SJSA1 (cell line): ENCODE results near the gene DYNLT2B. TPM values are rescaled to one million over a fixed set of nuclear protein-coding genes. Genes with fewer than 3 reads are reported as not detected.
A peak's percentile ranks its signal among the peaks of the same experiment; 100 is the strongest.

Experiments
- DNase-seq, 2 experiments: peaks; one replicate each; pipeline ENCODE4 v3.0.0-alpha.2; 2015 to 2020; ENCODE audit warnings: low spot score in 2 of 2, low read depth in 1 of 2
- H3K27ac ChIP-seq: fragments of 250-450 bp; sonication (Bioruptor Pico); 2 replicates; pipeline ENCODE4 v1.5.1; 2020; ENCODE audit warnings: mild to moderate bottlenecking, moderate library complexity
- H3K27me3 ChIP-seq: fragments of 250-450 bp; sonication (Bioruptor Pico); replicated peaks from 2 replicates; pipeline ENCODE4 v1.5.1; 2020; ENCODE audit warnings: mild to moderate bottlenecking, moderate library complexity
- H3K36me3 ChIP-seq: fragments of 250-450 bp; sonication (Bioruptor Pico); 2 replicates; pipeline ENCODE4 v1.5.1; 2020; ENCODE audit warnings: mild to moderate bottlenecking
- H3K4me1 ChIP-seq: fragments of 250-450 bp; sonication (Bioruptor Pico); replicated peaks from 2 replicates; pipeline ENCODE4 v1.6.1; 2021; ENCODE audit warnings: mild to moderate bottlenecking
- H3K4me3 ChIP-seq: fragments of 250-450 bp; sonication (Bioruptor Pico); 2 replicates; pipeline ENCODE4 v1.5.1; 2020; ENCODE audit warnings: mild to moderate bottlenecking
- H3K9me3 ChIP-seq: fragments of 250-450 bp; sonication (Bioruptor Pico); replicated peaks from 2 replicates; pipeline ENCODE4 v1.5.1; 2020; ENCODE audit warnings: mild to moderate bottlenecking
- total RNA-seq: library from RNA; depleted of rRNA; stranded (reverse); fragments of >200 nt; shearing (Covaris generic); gene quantifications from 2 replicates; pipeline ENCODE4 v1.2.3, GENCODE V29; 2014

The DYNLT2B gene
- total RNA-seq, 1 experiment from 2014 or later: 20.5 TPM

DNA sequence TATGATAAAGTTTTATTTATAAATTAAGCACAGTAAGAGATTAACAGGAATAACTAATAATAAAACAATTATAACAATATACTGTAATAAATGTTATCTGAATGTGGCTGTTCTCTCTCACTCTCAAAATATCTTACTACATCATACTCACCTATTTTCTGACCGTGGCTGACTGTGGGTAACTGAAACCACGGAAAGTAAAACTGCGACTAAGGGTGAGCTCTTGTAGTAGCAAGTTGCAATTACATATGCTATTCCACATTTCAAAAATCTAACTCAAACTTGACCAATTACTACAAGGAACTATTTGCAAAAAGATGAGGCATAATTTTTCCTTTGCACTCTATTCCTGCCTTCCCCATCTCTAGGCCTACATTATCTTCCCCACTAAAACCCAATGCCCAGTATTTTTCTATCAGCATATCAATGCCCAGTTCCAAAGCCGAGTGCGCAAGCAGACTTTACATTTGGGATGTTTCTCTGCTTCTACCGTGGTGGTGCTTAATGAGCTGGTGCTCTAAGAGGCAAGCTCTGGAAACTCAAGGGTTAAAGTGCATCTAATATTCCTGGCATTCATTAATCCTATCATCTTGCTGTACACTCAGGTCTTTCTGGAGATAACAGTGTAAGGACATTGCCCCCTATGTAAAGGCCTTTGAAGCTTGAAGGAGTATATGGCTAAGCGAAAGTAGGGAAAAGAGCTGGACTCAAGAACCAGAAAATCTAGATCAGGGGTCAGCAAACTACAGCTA, 37.2 kb downstream of the DYNLT2B start:
- no peak overlapping the region for H3K4me3 ChIP-seq
- H3K27ac ChIP-seq: no peak overlapping the region
- H3K9me3 ChIP-seq: no peaks in the 10 kb centered on the region
- H3K27me3 ChIP-seq: no peaks in the 10 kb centered on the region
- H3K4me1 ChIP-seq: peaks cover 18% of the 10 kb centered on the region
- no peak for DNase-seq
- peaks cover 11% of the 10 kb centered on the region for H3K36me3 ChIP-seq

DNA sequence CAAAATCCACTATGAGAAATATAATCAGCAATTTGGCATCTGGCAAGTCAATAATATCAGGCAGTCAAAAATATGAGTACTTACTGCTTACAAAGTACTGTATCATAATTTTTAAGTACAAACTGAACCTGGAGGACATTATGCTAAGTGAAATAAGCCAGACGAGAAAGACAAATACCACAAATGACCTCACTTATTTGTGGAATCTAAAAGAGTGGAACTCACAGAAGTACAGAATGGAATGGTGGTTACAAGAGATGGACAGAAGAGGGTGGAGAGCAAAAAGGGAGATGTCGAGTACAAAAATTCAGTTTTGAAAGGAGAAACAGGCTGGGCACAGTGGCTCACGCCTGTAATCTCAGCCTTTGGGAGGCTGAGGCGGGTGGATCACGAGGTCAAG, 42.9 kb downstream of the DYNLT2B start:
- no peaks in the 10 kb centered on the region for H3K27me3 ChIP-seq
- H3K36me3 ChIP-seq: peaks cover 37% of the 10 kb centered on the region
- H3K9me3 ChIP-seq: no peaks in the 10 kb centered on the region
- no peak for DNase-seq
- H3K4me3 ChIP-seq: no peak overlapping the region
- peaks cover 26% of the 10 kb centered on the region for H3K4me1 ChIP-seq
- 0 out of 2 replicates have a peak overlapping the region, but pooled peaks have one; percentile 3 for H3K27ac ChIP-seq

GRCh38 chr3:196274585-196274984, 43.5 kb downstream of the DYNLT2B start:
- Histone ChIP-seq H3K9me3 (no peaks in the 10 kb centered on the region), H3K27ac (peak overlapping the region; percentile 3; the same call in 1 of the 2 replicates), H3K27me3 (no peaks in the 10 kb centered on the region), H3K4me1 (peaks cover 26% of the 10 kb centered on the region), H3K4me3 (no peak overlapping the region), H3K36me3 (peaks cover 39% of the 10 kb centered on the region)
- no peak for DNase-seq

DNA sequence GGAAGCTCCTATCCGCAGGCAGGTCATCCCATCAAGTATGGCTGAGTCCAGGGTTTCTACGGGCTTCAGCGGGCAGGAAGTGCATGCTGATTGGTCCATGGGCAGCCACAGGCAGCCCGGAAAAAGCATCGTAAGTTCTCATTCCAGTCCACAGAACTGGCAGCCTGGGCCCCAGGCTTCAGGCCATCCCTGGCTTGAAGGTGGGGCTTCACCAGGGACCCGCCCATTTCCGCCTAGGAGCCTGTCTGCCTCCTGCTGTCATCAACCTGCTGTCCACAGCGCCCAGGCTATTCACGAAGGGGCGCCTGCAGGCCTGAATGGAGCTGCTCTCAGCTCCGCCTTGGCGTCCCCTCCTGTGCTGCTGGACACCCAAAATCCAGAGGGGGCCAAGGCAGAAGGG, 44.4 kb downstream of the DYNLT2B start:
- H3K4me3 ChIP-seq: no peak overlapping the region
- H3K27ac ChIP-seq: no peak overlapping the region
- H3K9me3 ChIP-seq: no peaks in the 10 kb centered on the region
- no peaks in the 10 kb centered on the region for H3K27me3 ChIP-seq
- peaks cover 48% of the 10 kb centered on the region for H3K36me3 ChIP-seq
- H3K4me1 ChIP-seq: peaks cover 20% of the 10 kb centered on the region
- no peak for DNase-seq

GRCh38 chr3:196272826-196273225, 45.2 kb downstream of the DYNLT2B start:
- no peaks in the 10 kb centered on the region for H3K9me3 ChIP-seq
- H3K27ac ChIP-seq: no peak overlapping the region
- H3K36me3 ChIP-seq: peaks cover 50% of the 10 kb centered on the region
- peaks cover 22% of the 10 kb centered on the region for H3K4me1 ChIP-seq
- H3K4me3 ChIP-seq: no peak overlapping the region
- no peak for DNase-seq
- no peaks in the 10 kb centered on the region for H3K27me3 ChIP-seq

GRCh38 chr3:196270499-196270898, 47.5 kb downstream of the DYNLT2B start:
- H3K27ac ChIP-seq: no peak overlapping the region
- H3K4me1 ChIP-seq: peaks cover 24% of the 10 kb centered on the region
- no peak for DNase-seq
- no peak overlapping the region for H3K4me3 ChIP-seq
- peaks cover 70% of the 10 kb centered on the region for H3K36me3 ChIP-seq
- H3K9me3 ChIP-seq: no peaks in the 10 kb centered on the region
- H3K27me3 ChIP-seq: no peaks in the 10 kb centered on the region

DNA sequence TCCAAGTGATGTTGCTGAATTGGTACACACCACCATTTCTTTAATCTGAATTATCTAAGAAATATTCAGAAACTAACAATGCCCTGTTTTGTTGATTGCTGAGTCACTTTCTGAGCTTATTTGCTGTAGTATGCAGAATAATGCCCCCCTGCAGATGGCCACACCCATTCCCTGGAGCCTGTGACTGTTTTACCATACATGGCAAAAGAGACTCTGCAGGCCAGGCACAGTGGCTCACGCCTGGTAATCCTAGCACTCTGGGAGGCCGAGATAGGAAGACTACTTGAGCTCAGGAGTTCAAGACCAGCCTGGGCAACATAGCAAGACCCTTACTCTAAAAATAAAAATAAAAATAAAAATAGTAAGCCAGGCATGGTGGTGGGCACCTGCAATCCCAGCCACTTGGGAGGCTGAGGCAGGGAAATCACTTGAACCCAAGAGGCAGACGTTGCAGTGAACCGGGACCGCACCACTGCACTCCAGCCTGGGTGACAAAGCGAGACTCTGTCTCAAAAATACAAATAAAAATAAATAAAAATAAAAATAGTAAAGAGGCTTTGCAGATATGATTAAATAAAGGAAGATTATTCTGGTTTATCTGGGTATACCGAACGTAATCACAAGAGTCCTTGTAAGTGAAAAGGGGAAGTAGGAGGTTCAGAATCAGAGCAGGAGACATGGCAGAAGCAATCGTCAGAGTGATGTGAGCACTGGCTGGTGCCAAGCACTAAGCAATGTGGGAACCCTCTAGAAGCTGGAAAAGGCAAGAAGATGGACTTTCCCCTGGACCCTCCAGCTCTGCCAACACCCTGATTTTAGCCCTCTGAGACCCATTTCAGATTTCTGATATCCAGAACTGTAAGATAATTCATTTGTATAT, 49.5 kb downstream of the DYNLT2B start:
- peak; percentile 72 to 92 for DNase-seq
- Histone ChIP-seq H3K27ac (peak overlapping the region; percentile 64), H3K9me3 (no peaks in the 10 kb centered on the region), H3K36me3 (peaks cover 68% of the 10 kb centered on the region), H3K4me1 (peaks cover 10% of the 10 kb centered on the region), H3K27me3 (no peaks in the 10 kb centered on the region), H3K4me3 (no peak overlapping the region)

DNA sequence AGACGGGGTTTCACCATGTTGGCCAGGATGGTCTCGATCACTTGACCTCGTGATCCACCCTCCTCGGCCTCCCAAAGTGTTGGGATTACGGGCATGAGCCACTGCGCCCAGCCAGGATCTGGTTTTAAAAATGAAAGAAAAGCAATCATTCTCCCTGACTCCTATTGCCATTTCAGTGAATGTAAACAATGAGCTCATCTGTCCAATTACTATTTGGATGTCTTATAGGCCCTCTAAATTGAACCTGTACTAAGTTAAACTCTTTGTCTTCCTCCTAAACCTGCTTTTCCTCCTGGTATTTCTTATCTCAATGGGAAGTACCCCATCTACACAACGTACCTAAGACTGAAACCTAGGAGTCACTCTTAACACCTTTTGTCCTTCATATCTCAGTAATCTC, 54.2 kb downstream of the DYNLT2B start:
- H3K4me1 ChIP-seq: peaks cover 10% of the 10 kb centered on the region
- H3K27ac ChIP-seq: no peak overlapping the region
- no peaks in the 10 kb centered on the region for H3K9me3 ChIP-seq
- H3K36me3 ChIP-seq: peaks cover 50% of the 10 kb centered on the region
- no peaks in the 10 kb centered on the region for H3K27me3 ChIP-seq
- H3K4me3 ChIP-seq: no peak overlapping the region
- DNase-seq: no peak

DNA sequence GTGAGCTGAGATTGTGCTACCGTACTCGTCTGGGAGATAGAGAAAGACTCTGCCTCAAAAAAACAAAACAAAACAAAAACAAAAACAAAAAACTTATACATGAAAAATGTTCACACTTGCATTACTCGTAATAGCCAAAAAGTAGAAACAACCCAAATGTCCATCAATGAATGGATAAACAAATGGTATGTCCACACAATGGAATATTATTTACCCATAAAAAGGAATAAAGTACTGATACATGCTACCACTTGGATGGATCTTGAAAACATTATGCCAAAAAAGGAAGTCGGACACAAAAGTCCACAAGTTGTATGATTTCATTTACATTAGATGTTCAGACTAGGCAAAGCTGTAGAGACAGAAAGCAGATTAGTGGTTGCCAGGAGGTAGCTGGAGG, 57.3 kb downstream of the DYNLT2B start:
- Histone ChIP-seq H3K4me3 (no peak overlapping the region), H3K27ac (no peak overlapping the region), H3K9me3 (no peaks in the 10 kb centered on the region), H3K27me3 (no peaks in the 10 kb centered on the region), H3K4me1 (no peaks in the 10 kb centered on the region), H3K36me3 (peaks cover 39% of the 10 kb centered on the region)
- no peak for DNase-seq

GRCh38 chr3:196255776-196256175, 62.3 kb downstream of the DYNLT2B start:
- DNase-seq: no peak
- Histone ChIP-seq H3K36me3 (peaks cover 40% of the 10 kb centered on the region), H3K9me3 (no peaks in the 10 kb centered on the region), H3K27me3 (no peaks in the 10 kb centered on the region), H3K27ac (no peak overlapping the region), H3K4me3 (no peak overlapping the region), H3K4me1 (no peaks in the 10 kb centered on the region)

DNA sequence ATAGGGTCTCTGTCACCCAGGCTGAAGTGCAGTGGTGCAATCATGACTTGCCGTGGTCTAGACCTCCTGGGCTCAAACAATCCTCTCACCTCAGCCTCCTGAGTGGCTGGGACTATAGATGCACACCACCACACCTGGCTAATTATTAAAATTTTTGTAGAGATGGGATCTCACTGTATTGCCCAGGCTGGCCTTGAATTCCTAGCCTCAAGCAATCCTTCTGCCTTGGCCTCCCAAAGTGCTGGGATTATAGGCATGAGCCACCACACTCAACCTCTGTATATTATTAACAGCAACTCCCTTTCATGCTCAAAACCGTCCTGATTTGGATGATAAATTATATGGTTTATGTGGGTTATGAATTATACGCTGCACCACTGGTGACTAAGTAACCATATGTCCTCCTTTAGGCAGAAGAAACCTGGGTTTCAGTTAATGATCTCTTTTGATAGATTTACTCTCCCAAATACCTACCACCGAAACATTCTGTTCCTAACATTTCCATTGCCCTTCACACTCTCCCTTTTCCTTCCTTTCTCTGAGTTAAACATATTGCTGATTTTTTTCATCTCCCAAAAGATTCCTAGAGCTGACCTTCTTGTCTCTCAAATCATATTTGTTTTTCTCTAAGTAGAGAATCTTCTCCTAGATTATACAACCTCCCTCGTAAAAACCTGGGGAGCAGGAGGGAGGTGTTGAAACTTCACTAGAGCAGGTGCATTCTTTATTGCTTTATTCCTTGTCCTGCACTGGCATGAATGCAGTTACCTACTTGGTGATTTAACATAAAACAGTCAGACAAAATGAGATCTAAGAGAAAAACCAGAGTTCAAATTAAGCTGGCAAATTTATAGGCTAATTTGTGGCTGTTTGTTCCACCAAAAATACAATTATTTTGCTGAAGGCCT, 63.4 kb downstream of the DYNLT2B start:
- Histone ChIP-seq H3K36me3 (peaks cover 37% of the 10 kb centered on the region), H3K27me3 (no peaks in the 10 kb centered on the region), H3K27ac (no peak overlapping the region), H3K9me3 (no peaks in the 10 kb centered on the region), H3K4me1 (no peaks in the 10 kb centered on the region), H3K4me3 (no peak overlapping the region)
- DNase-seq: no peak

- H3K4me3 ChIP-seq: no peak overlapping the region
- no peaks in the 10 kb centered on the region for H3K27me3 ChIP-seq
- no peaks in the 10 kb centered on the region for H3K9me3 ChIP-seq
- no peak overlapping the region for H3K27ac ChIP-seq
- peaks cover 49% of the 10 kb centered on the region for H3K36me3 ChIP-seq
- peaks cover 6% of the 10 kb centered on the region for H3K4me1 ChIP-seq
- no peak for DNase-seq
Observed at GRCh38 chr3:196251918-196252317, 66.1 kb downstream of the DYNLT2B start.

GRCh38 chr3:196246612-196247308, 71.3 kb downstream of the DYNLT2B start:
- Histone ChIP-seq H3K4me1 (peaks cover 6% of the 10 kb centered on the region), H3K27me3 (no peaks in the 10 kb centered on the region), H3K36me3 (peaks cover 40% of the 10 kb centered on the region), H3K9me3 (no peaks in the 10 kb centered on the region), H3K27ac (no peak overlapping the region), H3K4me3 (no peak overlapping the region)
- no peak for DNase-seq
